Right lobe of liver (tissue), 4 donors: Measurements from ENCODE around the gene PGAM2.

ENCODE experiments used
- POLR2A ChIP-seq: fragments of 450-650 bp; IDR thresholded peaks from one replicate; pipeline ENCODE4 v1.6.1; 2017; ENCODE audit warnings: antibody characterized with exemption, mild to moderate bottlenecking
- TF ChIP-seq, protein P1 (sequence below), 4 donors: fragments of 200-600 bp in 3 of 4; fragments of 450-650 bp in 1 of 4; IDR thresholded peaks; one replicate each; pipeline versions ENCODE4 v1.5.1 to v1.8.0; 2016 to 2022; ENCODE audit warnings: antibody characterized with exemption in 4 of 4, mild to moderate bottlenecking in 2 of 4
- donor health status: DM: no; HTN: no; CAD: no.
- donor health status: DM: no; HTN: no; CAD: no.
- donor health status: DM: no; HTN: yes; CAD: no.

DNA sequence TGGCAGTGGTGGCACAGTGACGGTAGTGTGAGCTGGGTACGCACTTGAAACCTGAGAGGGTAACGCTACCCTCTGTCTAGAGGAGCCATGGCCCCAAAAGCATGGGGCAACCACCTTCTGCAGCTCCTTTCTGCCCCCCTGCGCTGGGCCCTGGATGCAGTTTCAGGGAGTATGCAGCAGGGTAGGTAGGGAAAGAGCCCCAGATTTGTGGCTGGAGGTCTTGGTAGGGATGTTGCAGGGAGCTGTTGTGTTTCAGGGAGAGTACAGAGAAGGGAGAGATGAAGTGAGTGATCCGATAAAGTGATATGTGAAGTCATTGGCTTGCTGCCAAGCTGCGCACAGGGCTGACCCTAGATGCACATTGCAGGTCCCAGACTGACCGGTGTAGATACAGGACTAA lies 2.7 kb upstream of the PGAM2 start:
- TF ChIP-seq, protein P1, sequence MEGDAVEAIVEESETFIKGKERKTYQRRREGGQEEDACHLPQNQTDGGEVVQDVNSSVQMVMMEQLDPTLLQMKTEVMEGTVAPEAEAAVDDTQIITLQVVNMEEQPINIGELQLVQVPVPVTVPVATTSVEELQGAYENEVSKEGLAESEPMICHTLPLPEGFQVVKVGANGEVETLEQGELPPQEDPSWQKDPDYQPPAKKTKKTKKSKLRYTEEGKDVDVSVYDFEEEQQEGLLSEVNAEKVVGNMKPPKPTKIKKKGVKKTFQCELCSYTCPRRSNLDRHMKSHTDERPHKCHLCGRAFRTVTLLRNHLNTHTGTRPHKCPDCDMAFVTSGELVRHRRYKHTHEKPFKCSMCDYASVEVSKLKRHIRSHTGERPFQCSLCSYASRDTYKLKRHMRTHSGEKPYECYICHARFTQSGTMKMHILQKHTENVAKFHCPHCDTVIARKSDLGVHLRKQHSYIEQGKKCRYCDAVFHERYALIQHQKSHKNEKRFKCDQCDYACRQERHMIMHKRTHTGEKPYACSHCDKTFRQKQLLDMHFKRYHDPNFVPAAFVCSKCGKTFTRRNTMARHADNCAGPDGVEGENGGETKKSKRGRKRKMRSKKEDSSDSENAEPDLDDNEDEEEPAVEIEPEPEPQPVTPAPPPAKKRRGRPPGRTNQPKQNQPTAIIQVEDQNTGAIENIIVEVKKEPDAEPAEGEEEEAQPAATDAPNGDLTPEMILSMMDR (IDR thresholded peaks at IDR 0.05): no peak
- TF ChIP-seq POLR2A: no peak
